IPS-18a (cell line): ENCODE data around the gene HSPB8.

Experiments used
- H3K27ac ChIP-seq: one replicate; pipeline ENCODE4 v1.5.1; 2013; ENCODE audit warnings: low read length
- H3K27me3 ChIP-seq: one replicate; pipeline ENCODE4 v1.6.1; 2013; ENCODE audit warnings: mild to moderate bottlenecking, low read length; ENCODE audit not compliant: control insufficient read depth, insufficient read depth
- H3K36me3 ChIP-seq: one replicate; pipeline ENCODE4 v1.6.1; 2013; ENCODE audit warnings: low read depth, low read length; ENCODE audit not compliant: control insufficient read depth
- H3K4me1 ChIP-seq: one replicate; pipeline ENCODE4 v1.6.1; 2013; ENCODE audit warnings: low read depth, low read length; ENCODE audit not compliant: control insufficient read depth
- H3K4me3 ChIP-seq: one replicate; pipeline ENCODE4 v1.5.1; 2013; ENCODE audit warnings: low read length
- H3K9ac ChIP-seq: one replicate; pipeline ENCODE4 v1.6.1; 2013; ENCODE audit warnings: mild to moderate bottlenecking, low read length, moderate library complexity
- H3K9me3 ChIP-seq: one replicate; pipeline ENCODE4 v1.6.1; 2013; ENCODE audit warnings: low read depth, low read length; ENCODE audit not compliant: control insufficient read depth

The HSPB8 gene

DNA sequence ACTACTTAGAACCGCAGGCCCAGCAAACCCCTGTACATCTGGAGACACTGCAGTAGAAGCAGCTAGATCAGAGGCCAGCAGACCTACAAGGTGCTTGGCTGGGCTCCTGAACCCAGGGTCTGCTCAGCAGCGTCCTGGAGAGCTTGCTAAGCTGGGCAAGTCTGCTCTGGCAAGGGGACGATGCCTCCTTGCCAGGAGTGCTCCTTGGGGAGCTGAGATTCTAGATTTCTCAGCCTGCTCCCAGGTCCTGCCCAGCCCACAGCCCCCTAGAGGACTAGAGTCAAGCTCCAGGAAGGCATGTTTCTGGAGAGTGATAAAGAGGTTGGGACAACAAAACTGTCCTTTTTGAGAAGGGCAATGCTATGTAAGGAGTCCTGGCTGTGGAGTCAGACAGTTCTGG lies 60.3 kb downstream of the HSPB8 start:
- H3K9ac ChIP-seq = no peak overlapping the region
- no peak overlapping the region for H3K27ac ChIP-seq
- peaks cover 29% of the 10 kb centered on the region for H3K4me1 ChIP-seq
- H3K4me3 ChIP-seq = no peak overlapping the region
- H3K9me3 ChIP-seq = no peaks in the 10 kb centered on the region
- no peaks in the 10 kb centered on the region for H3K27me3 ChIP-seq
- H3K36me3 ChIP-seq = no peaks in the 10 kb centered on the region

DNA sequence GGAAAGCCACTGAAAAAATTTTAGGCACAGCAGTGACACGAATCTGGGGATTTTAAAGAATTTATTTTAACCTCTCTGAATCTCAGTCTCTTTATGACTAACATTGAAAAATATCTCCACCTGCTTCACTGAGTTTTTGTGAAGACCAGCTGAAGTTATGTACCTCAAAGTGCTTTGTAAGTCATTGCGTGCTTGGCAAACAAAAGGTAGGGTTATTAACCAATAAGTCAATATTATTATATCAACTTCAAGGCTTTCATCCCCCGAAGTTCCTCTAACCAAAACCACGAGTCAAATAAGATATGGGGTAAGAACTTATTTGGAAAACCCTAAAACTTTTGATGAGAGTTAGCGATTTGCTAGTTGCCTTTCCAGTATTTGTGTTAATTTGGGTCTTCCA lies 62.3 kb downstream of the HSPB8 start:
- Histone ChIP-seq H3K4me3 (no peak overlapping the region), H3K9ac (no peak overlapping the region), H3K4me1 (peaks cover 17% of the 10 kb centered on the region), H3K27ac (no peak overlapping the region), H3K36me3 (no peaks in the 10 kb centered on the region), H3K27me3 (no peaks in the 10 kb centered on the region), H3K9me3 (no peaks in the 10 kb centered on the region)

DNA sequence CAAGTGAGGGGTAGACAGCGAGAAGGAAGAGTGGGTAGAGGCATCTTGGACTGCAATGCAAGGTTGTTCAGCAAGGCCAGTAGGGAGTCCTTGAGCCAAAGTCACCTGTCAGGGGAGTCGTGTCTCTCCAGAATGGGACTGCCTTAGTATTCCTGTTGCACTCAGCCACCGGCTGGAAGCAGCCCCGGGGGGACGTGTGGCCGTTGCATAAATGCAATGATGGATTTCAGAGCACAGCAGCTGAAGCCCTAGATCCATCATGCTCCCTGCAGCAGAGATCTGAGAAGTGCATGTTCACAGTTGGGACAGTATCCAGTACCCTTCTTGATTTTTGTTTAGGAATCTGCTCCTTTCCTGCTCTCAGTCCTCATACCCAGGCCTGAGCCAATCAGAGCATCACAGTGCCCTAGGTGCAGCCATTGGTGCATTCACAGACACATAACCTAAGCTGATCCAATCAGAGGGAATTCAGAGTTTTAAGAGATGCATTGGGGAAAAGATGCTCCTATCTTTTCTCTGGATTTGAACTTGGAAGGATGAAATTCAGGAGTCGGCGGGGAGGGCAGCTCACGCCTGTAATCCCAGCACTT lies 62.9 kb downstream of the HSPB8 start:
- H3K4me1 ChIP-seq = peaks cover 11% of the 10 kb centered on the region
- H3K27me3 ChIP-seq = no peaks in the 10 kb centered on the region
- H3K9ac ChIP-seq = no peak overlapping the region
- H3K27ac ChIP-seq = no peak overlapping the region
- no peak overlapping the region for H3K4me3 ChIP-seq
- no peaks in the 10 kb centered on the region for H3K36me3 ChIP-seq
- no peaks in the 10 kb centered on the region for H3K9me3 ChIP-seq
